ENCODE measurements around the gene LSS.

The LSS gene

DNA sequence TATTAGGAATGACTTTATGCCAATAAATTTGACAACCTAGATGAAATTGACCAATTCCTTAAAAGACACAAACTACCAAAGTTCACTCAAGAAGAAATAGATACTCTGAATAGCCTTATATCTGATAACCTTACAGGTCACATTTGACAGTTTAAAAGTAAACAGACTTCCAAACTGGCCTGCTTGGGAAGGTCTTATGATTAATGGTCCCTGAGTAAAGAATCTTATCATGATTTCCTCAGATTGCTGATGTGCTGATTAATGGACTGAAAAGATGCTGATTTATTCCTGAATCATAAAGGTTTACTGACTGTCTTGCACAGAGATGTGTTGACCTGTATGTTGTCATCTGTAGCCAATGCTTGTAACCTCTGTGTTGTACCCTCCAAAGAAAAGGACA is 63.5 kb downstream of the LSS start:
- no peak for DNase-seq

DNA sequence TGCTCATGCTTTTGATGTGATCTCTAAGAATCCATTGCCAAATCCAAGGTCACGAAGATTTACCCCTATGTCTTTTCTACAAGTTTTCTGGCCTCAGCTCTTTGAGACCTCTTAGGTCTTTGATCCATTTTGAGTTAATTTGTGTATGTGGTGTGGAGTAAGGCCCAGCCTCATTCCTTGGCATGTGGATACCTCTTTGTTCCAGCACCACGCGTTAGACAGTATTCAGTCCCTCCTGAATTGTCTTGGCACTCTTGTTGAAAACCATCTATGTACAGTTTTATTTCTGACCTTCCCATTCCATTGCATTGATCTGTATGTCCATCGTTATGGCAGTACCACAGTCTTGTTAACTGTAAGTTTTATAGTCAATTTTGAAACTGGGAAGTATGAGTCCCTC is 65.2 kb downstream of the LSS start:
- DNase-seq = no peak

DNA sequence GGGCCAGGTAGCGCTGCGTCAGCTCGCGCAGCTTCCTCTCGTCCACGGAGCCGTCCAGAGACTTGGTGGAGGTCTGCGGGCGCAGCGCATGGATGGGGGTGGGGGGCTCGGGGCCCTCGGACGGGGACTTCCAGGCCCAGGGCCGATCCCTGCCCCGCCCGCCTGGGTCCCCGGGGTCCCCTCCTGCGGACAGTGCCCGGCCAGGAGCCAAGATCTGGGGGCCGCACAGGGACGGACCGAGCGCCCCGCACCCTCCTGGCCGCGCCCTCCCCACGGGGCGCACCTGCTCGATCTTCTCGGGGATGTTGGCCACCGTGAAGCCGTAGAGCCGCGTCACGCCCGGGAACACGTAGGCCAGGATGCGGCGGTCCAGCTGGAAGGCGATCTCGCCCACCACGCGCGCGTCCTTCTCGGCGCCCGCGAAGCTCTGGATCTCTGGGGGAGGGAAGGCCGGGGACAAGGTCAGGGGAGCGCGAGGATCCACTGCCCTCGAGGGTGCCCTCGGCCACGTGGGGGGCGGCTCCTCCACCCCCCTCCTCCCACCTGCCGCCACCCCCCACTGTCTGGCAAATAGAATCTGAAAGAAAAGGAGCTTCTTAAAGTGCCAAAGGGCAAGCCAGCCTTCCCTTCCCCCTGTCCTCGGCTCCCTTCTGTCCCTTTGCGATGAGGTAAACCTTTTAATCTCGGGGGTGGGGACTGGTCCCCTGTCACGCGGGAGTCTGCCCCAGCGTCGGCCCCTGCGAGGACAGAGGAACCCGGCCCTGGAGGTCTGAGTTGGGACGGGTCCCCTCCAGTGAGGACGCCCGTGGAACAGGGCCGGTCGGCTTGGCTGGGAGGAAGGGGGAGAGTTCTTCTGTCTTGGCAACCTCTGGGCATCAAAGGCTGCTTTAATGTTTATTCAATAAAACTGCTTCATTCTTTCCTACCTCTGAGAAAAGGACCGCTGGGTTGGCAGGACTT is 66.7 kb downstream of the LSS start:
- DNase-seq = no peak

DNA sequence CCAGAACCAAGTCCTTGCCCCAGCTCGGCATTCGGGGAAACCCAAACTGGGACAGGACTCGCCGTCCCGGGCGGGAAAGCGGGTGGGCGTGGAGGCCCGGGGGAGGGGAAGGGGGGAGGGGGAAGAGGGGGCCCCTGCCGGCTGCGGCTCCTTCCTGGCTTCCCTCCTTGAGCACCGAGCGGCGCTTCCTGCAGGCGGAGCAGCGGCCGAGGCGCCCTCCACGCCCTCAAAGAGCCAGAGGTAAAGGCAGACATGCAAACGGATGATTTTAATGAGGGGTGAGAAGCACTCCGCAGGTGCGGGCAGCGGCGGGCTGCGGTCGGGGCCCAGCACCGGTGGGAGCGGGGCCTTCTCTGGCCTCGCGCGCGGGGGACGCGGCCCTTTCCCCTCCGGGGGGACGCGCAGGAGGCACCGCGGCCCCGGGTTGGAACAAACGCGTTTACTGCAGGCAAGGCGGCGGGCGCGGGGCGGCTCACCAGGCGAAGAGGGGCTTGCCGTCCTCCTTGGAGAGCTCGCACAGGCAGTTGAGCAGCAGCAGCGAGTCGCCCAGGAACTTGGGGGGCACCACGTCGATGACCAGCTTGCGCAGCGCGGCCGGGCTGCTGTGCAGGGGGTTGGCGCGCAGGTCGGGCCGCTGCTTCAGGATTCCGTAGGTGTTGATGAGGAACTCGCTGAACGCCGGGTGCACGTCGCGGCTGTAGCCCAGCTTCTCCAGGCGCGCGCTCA is 67.5 kb downstream of the LSS start:
- DNase-seq = no peak

GRCh38 chr21:46160657-46160906 is 68.0 kb downstream of the LSS start:
- DNase-seq = no peak

DNA sequence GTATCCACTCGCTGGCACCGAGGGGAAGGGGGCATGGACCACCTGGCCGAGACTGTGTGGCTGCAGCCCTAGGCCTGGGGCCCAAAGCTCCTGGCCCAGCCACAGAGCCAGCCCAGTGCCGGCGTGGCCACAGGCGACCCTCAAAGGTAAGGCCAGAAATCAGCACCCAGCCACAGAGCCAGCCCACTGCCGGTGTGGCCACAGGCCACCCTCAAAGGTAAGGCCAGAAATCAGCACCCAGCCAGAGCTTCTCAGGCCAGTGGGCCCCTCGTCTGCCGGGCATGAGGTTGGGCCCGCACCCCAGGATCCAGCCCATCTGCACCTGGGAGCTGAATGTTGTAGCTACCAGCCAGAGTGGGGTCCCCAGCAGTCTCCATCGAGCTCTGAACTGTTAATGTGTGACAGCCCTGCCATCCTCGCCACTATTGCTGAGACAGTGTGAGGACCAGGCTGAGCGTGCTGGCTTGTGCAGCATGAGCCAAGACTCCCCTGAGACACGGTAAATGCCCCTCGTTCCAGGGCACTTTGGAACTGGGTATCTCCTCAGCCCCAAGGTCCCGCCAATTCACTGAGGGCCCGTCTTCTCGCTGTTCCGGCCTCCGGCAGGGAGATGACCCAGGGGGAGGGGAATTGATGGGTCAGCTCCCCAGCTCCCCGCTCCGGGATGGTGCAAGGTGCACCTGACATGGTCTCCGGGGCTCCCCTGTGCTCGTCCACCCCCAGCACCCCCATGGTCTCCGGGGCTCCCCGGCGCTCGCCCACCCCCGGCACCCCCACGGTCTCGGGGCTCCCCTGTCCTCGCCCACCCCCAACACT is 68.5 kb downstream of the LSS start:
- no peak for DNase-seq

DNA sequence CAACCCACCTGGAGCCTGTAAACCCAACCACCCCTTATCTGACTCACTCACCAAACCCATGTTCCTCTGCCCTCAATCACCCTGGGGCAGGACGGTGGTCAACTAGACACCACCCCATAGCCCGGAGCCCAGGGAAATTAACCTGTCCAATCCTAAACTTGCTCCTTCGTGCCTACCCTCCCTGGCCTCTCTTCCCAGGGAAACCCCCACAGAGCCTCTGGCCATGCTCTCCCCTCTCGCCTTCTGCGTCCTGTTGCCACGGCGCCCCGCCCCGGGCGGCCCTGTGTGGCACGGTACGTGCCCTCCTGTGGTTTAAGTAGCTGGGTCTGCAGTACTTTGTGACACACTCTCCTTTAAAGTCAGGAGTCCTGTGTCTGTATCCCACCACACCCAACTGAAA is 69.2 kb downstream of the LSS start:
- DNase-seq = no peak

GRCh38 chr21:46158666-46159300 is 69.8 kb downstream of the LSS start:
- no peak for DNase-seq

DNA sequence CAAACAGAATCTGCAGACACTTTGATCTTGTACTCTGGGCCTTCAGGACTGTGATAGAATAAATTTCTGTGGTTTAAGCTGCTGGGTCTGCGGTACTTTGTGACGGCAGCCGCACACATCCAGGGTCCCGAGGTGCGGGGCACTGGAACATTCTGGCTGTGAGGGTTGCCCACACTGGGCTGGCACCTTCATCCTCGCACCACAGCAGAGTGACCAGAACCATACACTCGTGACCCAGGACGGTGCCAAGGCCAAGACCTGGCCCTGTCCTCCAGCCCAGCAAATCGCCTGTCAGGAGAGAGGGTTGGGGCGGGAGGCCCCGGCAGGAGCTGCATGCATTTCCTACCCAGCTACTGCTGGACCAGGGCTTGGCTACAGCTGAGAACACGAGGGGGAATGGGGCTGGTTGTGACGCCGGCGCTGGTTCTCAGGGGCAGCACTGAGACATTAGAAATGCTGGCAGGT is 70.6 kb downstream of the LSS start:
- DNase-seq = no peak

GRCh38 chr21:46157396-46157986 is 71.1 kb downstream of the LSS start:
- no peak for DNase-seq

DNA sequence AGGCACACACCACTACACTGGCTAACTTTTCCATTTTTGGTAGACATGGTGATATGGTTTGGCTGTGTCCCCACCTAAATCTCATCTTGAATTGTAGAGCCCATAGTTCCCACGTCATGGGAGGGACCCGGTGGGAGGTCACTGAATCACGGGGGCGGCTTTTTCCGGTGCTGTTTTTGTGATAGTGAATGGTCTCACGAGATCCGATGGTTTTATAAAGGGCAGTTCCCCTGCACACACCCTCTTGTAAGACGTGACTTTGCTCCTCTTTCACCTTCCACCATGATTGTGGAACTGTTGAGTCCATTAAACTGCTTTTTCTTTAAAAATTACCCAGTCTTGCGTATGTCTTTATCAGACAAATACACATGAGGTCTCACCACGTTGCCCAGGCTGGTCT is 71.9 kb downstream of the LSS start:
- no peak for DNase-seq

- no peak for DNase-seq
Observed at GRCh38 chr21:46156378-46156645, 72.3 kb downstream of the LSS start.

- DNase-seq = no peak
Observed at GRCh38 chr21:46155514-46156377, 72.8 kb downstream of the LSS start, which contains the start of gene FTCD. Gene FTCD, minus strand, starts transcription at chr21:46155579. Its CDS starts 56 bp downstream, at chr21:46155523.

GRCh38 chr21:46154955-46155513 is 73.5 kb downstream of the LSS start:
- DNase-seq = no peak

DNA sequence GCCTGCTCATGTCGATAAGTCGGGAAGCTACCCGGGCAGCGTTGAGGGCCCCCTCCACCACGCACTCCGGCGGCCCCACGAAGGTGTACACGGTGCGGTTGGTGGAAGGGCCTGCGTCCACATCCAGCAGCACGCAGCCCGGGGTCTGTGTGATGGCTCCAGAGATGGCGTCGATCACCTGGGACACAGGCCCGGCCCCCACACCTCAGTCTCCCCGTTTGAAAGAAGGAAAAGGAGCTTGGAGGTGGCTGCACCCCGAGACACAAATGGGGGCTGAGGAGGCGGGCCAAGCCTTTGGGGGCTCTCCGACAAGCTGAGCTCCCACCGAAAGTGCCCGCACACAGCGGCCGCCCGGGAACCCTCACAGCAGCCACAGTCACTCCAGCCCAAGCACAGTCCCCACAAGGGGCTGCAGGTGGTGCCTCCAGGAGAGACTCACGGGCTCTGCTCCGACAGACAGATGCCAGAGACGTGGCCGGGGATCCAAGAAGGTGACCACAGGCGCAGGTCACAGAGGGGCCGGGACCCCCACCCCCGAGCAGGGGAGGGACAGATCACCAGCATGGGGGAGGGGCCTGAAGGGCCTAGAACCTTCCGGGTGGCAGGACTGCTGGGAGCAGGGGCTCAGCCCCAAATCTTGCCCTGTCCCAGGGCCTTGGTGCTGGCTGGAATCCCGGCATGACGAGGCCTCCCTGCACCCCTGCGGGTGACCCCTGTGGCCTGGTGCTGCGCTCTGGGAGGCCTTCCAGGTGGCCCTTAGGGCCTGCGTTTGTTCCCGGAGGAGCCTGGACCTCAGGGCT is 74.2 kb downstream of the LSS start:
- no peak for DNase-seq

GRCh38 chr21:46153247-46154154 is 75.1 kb downstream of the LSS start:
- no peak for DNase-seq

DNA sequence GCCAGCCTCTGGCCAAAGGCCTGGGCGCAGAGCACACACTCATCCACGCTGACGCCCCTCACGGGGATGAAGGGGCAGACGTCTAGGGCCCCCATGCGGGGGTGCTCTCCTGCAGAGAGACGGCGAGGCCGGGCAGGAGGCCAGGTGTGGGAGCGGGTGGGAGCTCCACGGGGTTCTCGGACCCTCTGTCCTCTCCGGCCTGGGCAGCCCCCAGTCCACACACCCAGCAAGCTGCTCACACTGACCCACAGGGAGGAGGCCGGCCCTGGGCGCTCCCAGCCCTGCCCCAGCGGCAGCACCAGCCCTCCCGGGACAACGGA is 75.7 kb downstream of the LSS start:
- no peak for DNase-seq

GRCh38 chr21:46151989-46152926 is 76.3 kb downstream of the LSS start:
- no peak for DNase-seq
